Type B pancreatic cell (in vitro differentiated cells): ENCODE data around the gene NR0B2. TPM values are rescaled to one million over a fixed set of nuclear protein-coding genes. Genes with fewer than 3 reads are reported as not detected.
A peak's percentile ranks its signal among the peaks of the same experiment; 100 is the strongest.

ENCODE experiments used
- DNase-seq: peaks from one replicate; pipeline ENCODE4 v3.0.0; 2021; ENCODE audit warnings: mixed read lengths; ENCODE audit not compliant: unreplicated experiment; ENCODE audit errors: extremely low spot score
- H3K27ac Mint-ChIP-seq: 2 replicates; pipeline ENCODE4 v1.8.0; 2021; ENCODE audit warnings: mild to moderate bottlenecking, mixed read lengths
- H3K27me3 Mint-ChIP-seq: 2 replicates; pipeline ENCODE4 v1.8.0; 2021; ENCODE audit warnings: mixed read lengths
- H3K36me3 Mint-ChIP-seq: 2 replicates; pipeline ENCODE4 v1.8.0; 2021; ENCODE audit warnings: mixed read lengths
- H3K4me1 Mint-ChIP-seq: one replicate; pipeline ENCODE4 v1.8.0; 2021; ENCODE audit warnings: mixed read lengths; ENCODE audit not compliant: unreplicated experiment
- H3K4me3 Mint-ChIP-seq: 2 replicates; pipeline ENCODE4 v1.8.0; 2021; ENCODE audit warnings: mild to moderate bottlenecking, mixed read lengths
- H3K9me3 Mint-ChIP-seq: 2 replicates; pipeline ENCODE4 v1.8.0; 2021; ENCODE audit warnings: mixed read lengths
- total RNA-seq: library from RNA; stranded (reverse); gene quantifications from 2 replicates; pipeline ENCODE4 v1.2.1, GENCODE V29; 2021; ENCODE audit warnings: low replicate concordance
- TF ChIP-seq, protein P1 (sequence below): fragments of 200-600 bp; sonication (generic); conservative IDR thresholded peaks from 2 replicates; pipeline ENCODE4 v1.5.0; 2021; ENCODE audit warnings: antibody characterized with exemption, mild to moderate bottlenecking

NR0B2 gene
- total RNA-seq, 1 donor from 2014 or later: 7.2 TPM

- Mint-ChIP-seq H3K4me3 (peak overlapping the region; percentile 92), H3K27ac (peak overlapping the region; percentile 96), H3K9me3 (no peaks in the 10 kb centered on the region), H3K4me1 (peaks cover 17% of the 10 kb centered on the region), H3K27me3 (no peaks in the 10 kb centered on the region), H3K36me3 (no peaks in the 10 kb centered on the region)
- peak; percentile 98 for DNase-seq
- TF ChIP-seq, protein P1, sequence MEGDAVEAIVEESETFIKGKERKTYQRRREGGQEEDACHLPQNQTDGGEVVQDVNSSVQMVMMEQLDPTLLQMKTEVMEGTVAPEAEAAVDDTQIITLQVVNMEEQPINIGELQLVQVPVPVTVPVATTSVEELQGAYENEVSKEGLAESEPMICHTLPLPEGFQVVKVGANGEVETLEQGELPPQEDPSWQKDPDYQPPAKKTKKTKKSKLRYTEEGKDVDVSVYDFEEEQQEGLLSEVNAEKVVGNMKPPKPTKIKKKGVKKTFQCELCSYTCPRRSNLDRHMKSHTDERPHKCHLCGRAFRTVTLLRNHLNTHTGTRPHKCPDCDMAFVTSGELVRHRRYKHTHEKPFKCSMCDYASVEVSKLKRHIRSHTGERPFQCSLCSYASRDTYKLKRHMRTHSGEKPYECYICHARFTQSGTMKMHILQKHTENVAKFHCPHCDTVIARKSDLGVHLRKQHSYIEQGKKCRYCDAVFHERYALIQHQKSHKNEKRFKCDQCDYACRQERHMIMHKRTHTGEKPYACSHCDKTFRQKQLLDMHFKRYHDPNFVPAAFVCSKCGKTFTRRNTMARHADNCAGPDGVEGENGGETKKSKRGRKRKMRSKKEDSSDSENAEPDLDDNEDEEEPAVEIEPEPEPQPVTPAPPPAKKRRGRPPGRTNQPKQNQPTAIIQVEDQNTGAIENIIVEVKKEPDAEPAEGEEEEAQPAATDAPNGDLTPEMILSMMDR: peak; percentile 14
These were observed 48.9 kb downstream of the NR0B2 start for GRCh38 chr1:26864610-26865480.

- Mint-ChIP-seq H3K27me3 (no peaks in the 10 kb centered on the region), H3K4me1 (peaks cover 17% of the 10 kb centered on the region), H3K36me3 (no peaks in the 10 kb centered on the region), H3K9me3 (no peaks in the 10 kb centered on the region), H3K27ac (peak overlapping the region; percentile 90), H3K4me3 (peak overlapping the region; percentile 92)
- TF ChIP-seq, protein P1: no peak
- DNase-seq: no peak
These were observed 50.1 kb downstream of the NR0B2 start for GRCh38 chr1:26863685-26864077.

GRCh38 chr1:26862781-26863684, 50.7 kb downstream of the NR0B2 start, which contains the start of gene SFN:
Gene SFN (plus strand): TSS chr1:26863149. CDS start chr1:26863213, 64 bp downstream.
- TF ChIP-seq, protein P1: peak; percentile 52
- Mint-ChIP-seq H3K27ac (peak within 1 kb of the TSS; percentile 96), H3K36me3 (no peaks in the 10 kb centered on the region), H3K4me1 (peaks cover 19% of the 10 kb centered on the region), H3K9me3 (no peaks in the 10 kb centered on the region), H3K27me3 (no peaks in the 10 kb centered on the region), H3K4me3 (peak within 1 kb of the TSS; percentile 92)
- DNase-seq: peak; percentile 74

DNA sequence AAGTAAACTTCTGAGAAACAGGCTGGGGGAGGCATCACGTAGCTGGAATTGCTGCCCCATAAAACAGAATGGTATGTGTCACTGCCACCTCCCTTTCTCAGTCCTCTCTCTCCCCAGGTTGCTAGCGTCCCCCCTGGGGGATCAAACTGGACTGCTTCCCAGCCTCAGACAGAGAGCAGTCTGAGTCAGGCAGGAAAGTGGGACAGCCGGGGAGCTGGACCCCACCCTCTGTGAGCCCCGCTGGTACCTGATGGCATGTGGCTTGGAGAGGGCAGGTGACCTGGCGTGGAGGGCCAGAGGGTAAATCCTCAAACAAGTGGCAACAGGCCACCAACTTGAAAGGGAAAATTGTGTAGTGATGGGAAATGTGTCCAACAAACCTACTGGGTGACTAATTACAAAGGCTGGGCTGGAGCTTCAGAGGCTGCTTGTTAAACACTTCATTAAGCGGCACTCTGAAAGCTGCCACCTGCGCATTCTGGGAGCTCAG, 51.8 kb downstream of the NR0B2 start:
- no peak overlapping the region for H3K4me3 Mint-ChIP-seq
- H3K36me3 Mint-ChIP-seq: peaks cover 3% of the 10 kb centered on the region
- TF ChIP-seq, protein P1: no peak
- no peaks in the 10 kb centered on the region for H3K9me3 Mint-ChIP-seq
- peak overlapping the region; percentile 90 for H3K27ac Mint-ChIP-seq
- peaks cover 26% of the 10 kb centered on the region for H3K4me1 Mint-ChIP-seq
- DNase-seq: no peak
- no peaks in the 10 kb centered on the region for H3K27me3 Mint-ChIP-seq

Other genes starting within 250 kb of the NR0B2 start
- gene ARID1A, start 218.0 kb downstream of the NR0B2 start, total RNA-seq: 106 and 121 TPM in 2 replicates
- gene PIGV, start 126.0 kb downstream of the NR0B2 start, total RNA-seq: 13.3 and 15.3 TPM in 2 replicates
- gene ZDHHC18, start 87.3 kb downstream of the NR0B2 start, total RNA-seq: 29.7 and 40.7 TPM in 2 replicates
- 27.7 and 86.8 TPM in 2 replicates for gene SFN, start 50.8 kb downstream of the NR0B2 start, total RNA-seq
- gene GPN2, start 23.7 kb downstream of the NR0B2 start, total RNA-seq: 28.7 and 35.1 TPM in 2 replicates
- 19.2 and 23.7 TPM in 2 replicates for gene GPATCH3, start 13.5 kb downstream of the NR0B2 start, total RNA-seq
- gene NUDC, start 7.8 kb upstream of the NR0B2 start, total RNA-seq: 73.4 and 82.7 TPM in 2 replicates
- 12.2 and 26.9 TPM in 2 replicates for gene KDF1, start 46.5 kb upstream of the NR0B2 start, total RNA-seq
- gene TRNP1, start 79.7 kb upstream of the NR0B2 start, total RNA-seq: 39.2 and 52.3 TPM in 2 replicates
- 9.3 and 10.4 TPM in 2 replicates for gene TENT5B, start 98.9 kb upstream of the NR0B2 start, total RNA-seq
- 28.8 and 41.9 TPM in 2 replicates for gene SLC9A1, start 241.2 kb upstream of the NR0B2 start, total RNA-seq